GM12878 (cell line): ENCODE measurements around the gene KCNA5. TPM values are rescaled to one million over a fixed set of nuclear protein-coding genes. Genes with fewer than 3 reads are reported as not detected.

ENCODE experiments used
- ATAC-seq: fragments of 200-7000 bp; cut with Tn5 transposase; 3 replicates; pipeline ENCODE4 v1.9.1; 2020; ENCODE audit warnings: mild to moderate bottlenecking, moderate library complexity
- BruUV-seq: library from RNA; stranded (reverse); fragments of 400-500 nt; replicated peaks from 2 replicates; lab custom pipeline; 2021; lab: Mats Ljungman, UMichigan
- CTCF ChIA-PET: fragments of 300-600 bp; sonication (Branson Sonifier 250); formaldehyde crosslinking; extraction: SDS; loops from one replicate; lab custom pipeline; 2021; ENCODE audit warnings: inconsistent platforms; lab: Yijun Ruan, JAX
- POLR2A ChIA-PET: fragments of 350-600 bp; formaldehyde crosslinking; extraction: SDS; loops from one replicate; lab custom pipeline; 2021; ENCODE audit warnings: inconsistent platforms; lab: Charles Lee
- RAD21 ChIA-PET: fragments of 300-600 bp; sonication (Branson Sonifier 250); formaldehyde crosslinking; loops from one replicate; lab custom pipeline; 2023; ENCODE audit warnings: antibody characterized with exemption; ENCODE audit not compliant: unreplicated experiment; lab: Charles Lee
- SMC1A ChIA-PET: fragments of 300-600 bp; sonication (Branson Sonifier 250); formaldehyde crosslinking; loops from one replicate; lab custom pipeline; 2023; ENCODE audit not compliant: unreplicated experiment, uncharacterized antibody; lab: Charles Lee
- DNase-seq: peaks from one replicate; pipeline ENCODE4 v3.0.0-alpha.2; 2011; ENCODE audit warnings: low read depth, low spot score
- FAIRE-seq: peaks from 3 replicates; lab custom pipeline; 2011; peaks lifted over from hg19 to GRCh38; lab: Jason Lieb, UNC
- H2AFZ ChIP-seq: 2 replicates; pipeline ENCODE4 v1.6.0; 2011; ENCODE audit warnings: low read depth, low read length, control low read depth; ENCODE audit not compliant: control insufficient read depth
- H3K27ac ChIP-seq: 2 replicates; pipeline ENCODE4 v1.5.1; 2011; ENCODE audit warnings: control low read depth; ENCODE audit not compliant: control insufficient read depth, insufficient read depth
- H3K27me3 ChIP-seq, 2 experiments: replicated peaks in 1 of 2; 2 replicates each; pipeline versions ENCODE4 v1.6.0 to v1.6.1; 2011; ENCODE audit warnings: low read length in 1 of 2; ENCODE audit not compliant: control insufficient read depth in 2 of 2, insufficient read depth in 2 of 2
- H3K36me3 ChIP-seq, 2 experiments: 2 replicates each; pipeline ENCODE4 v1.5.1; 2011; ENCODE audit warnings: low read length in 1 of 2; ENCODE audit not compliant: control insufficient read depth in 2 of 2, insufficient read depth in 2 of 2
- H3K4me1 ChIP-seq: 2 replicates; pipeline ENCODE4 v1.6.1; 2011; ENCODE audit warnings: mild to moderate bottlenecking, low read length, moderate library complexity, mixed read lengths; ENCODE audit not compliant: control insufficient read depth, insufficient read depth
- H3K4me2 ChIP-seq: 2 replicates; pipeline ENCODE4 v1.6.0; 2011; ENCODE audit warnings: control low read depth; ENCODE audit not compliant: control insufficient read depth, insufficient read depth
- H3K4me3 ChIP-seq: fragments of 200-600 bp; sonication (generic); 2 replicates; pipeline ENCODE4 v1.5.1; 2016
- H3K79me2 ChIP-seq: 2 replicates; pipeline ENCODE4 v1.6.0; 2011; ENCODE audit warnings: low read length; ENCODE audit not compliant: control insufficient read depth, insufficient read depth
- H3K9ac ChIP-seq: 2 replicates; pipeline ENCODE4 v1.8.0; 2011; ENCODE audit warnings: low read length, control low read depth, mixed read lengths; ENCODE audit not compliant: control insufficient read depth, insufficient read depth
- H3K9me3 ChIP-seq: replicated peaks from 3 replicates; pipeline ENCODE4 v1.5.1; 2011; ENCODE audit warnings: mild to moderate bottlenecking, low read length; ENCODE audit not compliant: control insufficient read depth, insufficient read depth
- H4K20me1 ChIP-seq: 2 replicates; pipeline ENCODE4 v1.6.0; 2011; ENCODE audit not compliant: control insufficient read depth, insufficient read depth
- ASH2L ChIP-seq: fragments of 300-600, 200-600 bp; sonication (generic); IDR thresholded peaks from 2 replicates; pipeline ENCODE4 v1.6.1; 2017; ENCODE audit warnings: low read depth, mild to moderate bottlenecking, borderline replicate concordance
- ESRRA ChIP-seq: IDR thresholded peaks from 2 replicates; pipeline ENCODE4 v1.6.1; 2012; ENCODE audit warnings: mild to moderate bottlenecking, low read length, improper control_type of control experiment
- FOXM1 ChIP-seq: IDR thresholded peaks from 2 replicates; pipeline ENCODE4 v1.6.1; 2012; ENCODE audit warnings: low read depth, mild to moderate bottlenecking, inconsistent platforms, low read length, moderate library complexity
- IRF3 ChIP-seq: fragments of 450-650 bp; IDR thresholded peaks from 2 replicates; pipeline ENCODE4 v1.6.1; 2014; ENCODE audit warnings: mild to moderate bottlenecking
- IRF4 ChIP-seq: IDR thresholded peaks from 2 replicates; pipeline ENCODE4 v1.6.1; 2011; ENCODE audit warnings: low read depth, low read length
- IRF5 ChIP-seq: fragments of 450-650 bp; IDR thresholded peaks from 2 replicates; pipeline ENCODE4 v1.6.1; 2017; ENCODE audit warnings: borderline replicate concordance
- KLF5 ChIP-seq: fragments of 450-650 bp; IDR thresholded peaks from 2 replicates; pipeline ENCODE4 v1.6.1; 2014; ENCODE audit warnings: mild to moderate bottlenecking; ENCODE audit not compliant: partially characterized antibody
- MTA2 ChIP-seq: fragments of 450-650 bp; IDR thresholded peaks from 2 replicates; pipeline ENCODE4 v1.6.1; 2016; ENCODE audit warnings: low read depth, mild to moderate bottlenecking, moderate library complexity
- PAX8 ChIP-seq: fragments of 450-650 bp; IDR thresholded peaks from 2 replicates; pipeline ENCODE4 v1.6.1; 2017; ENCODE audit warnings: mild to moderate bottlenecking, moderate library complexity
- WGBS: methylation state at CpG from one replicate; pipeline ENCODE4 v1.1.6; 2016; ENCODE audit warnings: low lambda C conversion rate; ENCODE audit not compliant: insufficient replicate concordance, insufficient coverage; ENCODE audit errors: missing lambda C conversion rate; 5-methylcytosine and 5-hydroxymethylcytosine counted together
- in situ Hi-C: fragments of 300-500 bp; cut with MboI; formaldehyde crosslinking; loops from 9 replicates; pipeline ENCODE4 v1.14.3; 2018; ENCODE audit warnings: mixed read lengths
- intact Hi-C: fragments of 100-400 bp; cut with micrococcal nuclease; formaldehyde crosslinking; loops from one replicate; pipeline ENCODE4 v1.14.2; 2022; ENCODE audit not compliant: unreplicated experiment
- polyA plus RNA-seq, 11 experiments: library from polyadenylated mRNA; depleted of rRNA in 4 of 11; unstranded in 6 of 11; stranded (reverse) in 5 of 11; fragments of >200 nt; fragmentation: Nextera tagmentation in 4 of 11; fragmentation: Illumina TruSeq in 1 of 11; extraction: Ambion mirVana in 4 of 11; extraction: Trizol in 1 of 11; gene quantifications; 1 replicate in 1 of 11; 2 replicates in 10 of 11; pipeline versions ENCODE4 v1.2.1 to v1.2.3, GENCODE V29; 2011 to 2016; ENCODE audit warnings: inconsistent platforms in 2 of 11, missing spikeins in 2 of 11, low read depth in 1 of 11
- total RNA-seq, 4 experiments: library from RNA; depleted of rRNA in 3 of 4; stranded (reverse); fragments of >200 nt in 3 of 4; fragmentation: Illumina TruSeq in 1 of 4; extraction: Trizol in 1 of 4; gene quantifications; 2 replicates each; pipeline versions ENCODE4 v1.2.1 to v1.2.3, GENCODE V29; 2013 to 2021

The KCNA5 gene
- total and polyA plus RNA-seq, 10 of the 15 experiments (the other 5 are each of a cell fraction or from before 2014, with no cell fraction given) = 0.11 to 0.56 (median 0.19) TPM; not detected in 4

GRCh38 chr12:5094986-5095385 is 51.3 kb downstream of the KCNA5 start:
- in situ Hi-C loops (no loop called here), intact Hi-C loops (no loop called here)
- no peaks in the 10 kb centered on the region for H3K9me3 ChIP-seq
- BruUV-seq = no TSS peak
- TF ChIP-seq ASH2L = no peak
- no peak for TF ChIP-seq MTA2
- no peak for TF ChIP-seq IRF4
- no peak for TF ChIP-seq PAX8
- TF ChIP-seq KLF5 = no peak
- no peak for TF ChIP-seq IRF5
- TF ChIP-seq ESRRA = no peak
- TF ChIP-seq FOXM1 = no peak
- TF ChIP-seq IRF3 = no peak
- no peak overlapping the region for H3K4me2 ChIP-seq
- H3K79me2 ChIP-seq = no peaks in the 10 kb centered on the region
- no peak overlapping the region for H3K4me3 ChIP-seq
- ChIA-PET POLR2A (no interaction called here), SMC1A (no interaction called here), RAD21 (no interaction called here), CTCF (no interaction called here)
- DNase-seq = no peak
- H3K9ac ChIP-seq = no peak overlapping the region
- no peaks in the 10 kb centered on the region; the same call in 1 of the 2 replicates for H3K4me1 ChIP-seq
- no peak for ATAC-seq
- H4K20me1 ChIP-seq = no peaks in the 10 kb centered on the region
- no peak overlapping the region for H3K27ac ChIP-seq
- FAIRE-seq = no peak
- H3K27me3 ChIP-seq = no peaks in the 10 kb centered on the region; a peak in 1 of 4 replicates
- H2AFZ ChIP-seq = no peak overlapping the region
- 32% methylated on average over 3 of the region's 3 CpGs for WGBS
- H3K36me3 ChIP-seq = no peaks in the 10 kb centered on the region

Other genes starting within 250 kb of the KCNA5 start
- 0.68 and 1.1 TPM in 2 replicates for gene KCNA1, start 134.0 kb upstream of the KCNA5 start, total RNA-seq (2014; rRNA removed)
- 0.58 and 0.69 TPM in 2 replicates for gene KCNA1, start 134.0 kb upstream of the KCNA5 start, total RNA-seq (2014; rRNA removed; fragmentation: Illumina TruSeq; extraction: Trizol)
- 0.36 and 0.72 TPM in 2 replicates for gene KCNA1, start 134.0 kb upstream of the KCNA5 start, total RNA-seq (2021)
- 0.08 and 0.09 TPM in 2 replicates for gene KCNA1, start 134.0 kb upstream of the KCNA5 start, polyA plus RNA-seq (2011; rRNA removed)
- 0.40 and 0.68 TPM in 2 replicates for gene KCNA1, start 134.0 kb upstream of the KCNA5 start, polyA plus RNA-seq (2014; fragmentation: Illumina TruSeq; extraction: Trizol)
- under 1 TPM; 0.29 to 0.31 TPM for gene KCNA1, start 134.0 kb upstream of the KCNA5 start, polyA plus RNA-seq (2014; fragmentation: Nextera tagmentation; extraction: Ambion mirVana)
- 0.34 and 0.77 TPM in 2 replicates for gene KCNA1, start 134.0 kb upstream of the KCNA5 start, polyA plus RNA-seq (2014; rRNA removed)
- under 1 TPM; 0.05 to 0.15 TPM for gene KCNA1, start 134.0 kb upstream of the KCNA5 start, polyA plus RNA-seq (2016; fragmentation: Nextera tagmentation; extraction: Ambion mirVana)